NCI-H1105 treated with DMSO at 0.1 percent for 48 hours (cell line): Measurements from ENCODE around the gene GRID2IP.
A peak's percentile ranks its signal among the peaks of the same experiment; 100 is the strongest.

ENCODE experiments used
- DNase-seq: peaks from one replicate; lab custom pipeline; 2025; lab: John Stamatoyannopoulos, UW

Gene GRID2IP

GRCh38 chr7:6562106-6562505 lies 10.8 kb upstream of the GRID2IP start:
- no peak for DNase-seq

- DNase-seq, result no peak
These were observed 8.6 kb upstream of the GRID2IP start for GRCh38 chr7:6559896-6560295.

- peak; percentile 23 for DNase-seq
These were observed 7.6 kb upstream of the GRID2IP start for GRCh38 chr7:6558837-6559236.

- no peak for DNase-seq
These were observed 4.9 kb upstream of the GRID2IP start for GRCh38 chr7:6556196-6556595.

GRCh38 chr7:6554848-6555247 lies 3.6 kb upstream of the GRID2IP start:
- DNase-seq, result no peak

DNA sequence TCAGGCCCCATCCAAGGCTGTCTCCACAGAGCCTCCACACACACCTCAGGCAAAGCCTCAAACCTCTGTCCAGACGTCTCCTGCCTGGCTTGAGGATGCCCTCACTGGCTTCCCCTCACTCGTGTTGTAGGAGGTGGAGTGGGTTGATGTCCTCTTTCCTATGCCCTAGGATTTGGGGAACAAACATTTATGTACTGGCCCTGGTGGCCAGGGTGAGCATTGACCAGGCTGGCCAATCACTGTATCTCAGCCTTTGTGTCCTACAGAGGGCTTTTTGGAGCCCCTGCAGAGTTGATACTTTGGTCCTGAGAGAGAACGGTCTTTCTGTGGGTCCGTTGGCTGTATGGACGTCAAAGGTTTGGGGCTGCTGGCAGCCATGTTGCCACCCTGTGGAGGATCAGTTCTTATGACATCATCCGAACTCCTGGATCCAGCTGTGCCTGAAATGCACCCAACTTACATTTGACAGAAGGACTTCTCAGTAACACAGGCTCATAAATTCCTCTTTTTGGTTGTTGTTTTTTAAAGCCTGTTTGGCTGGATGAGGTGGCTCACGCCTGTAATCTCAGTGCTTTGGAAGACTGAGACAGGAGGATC lies 2.3 kb upstream of the GRID2IP start:
- no peak for DNase-seq

GRCh38 chr7:6547400-6547799 lies 3.9 kb downstream of the GRID2IP start:
- no peak for DNase-seq

DNA sequence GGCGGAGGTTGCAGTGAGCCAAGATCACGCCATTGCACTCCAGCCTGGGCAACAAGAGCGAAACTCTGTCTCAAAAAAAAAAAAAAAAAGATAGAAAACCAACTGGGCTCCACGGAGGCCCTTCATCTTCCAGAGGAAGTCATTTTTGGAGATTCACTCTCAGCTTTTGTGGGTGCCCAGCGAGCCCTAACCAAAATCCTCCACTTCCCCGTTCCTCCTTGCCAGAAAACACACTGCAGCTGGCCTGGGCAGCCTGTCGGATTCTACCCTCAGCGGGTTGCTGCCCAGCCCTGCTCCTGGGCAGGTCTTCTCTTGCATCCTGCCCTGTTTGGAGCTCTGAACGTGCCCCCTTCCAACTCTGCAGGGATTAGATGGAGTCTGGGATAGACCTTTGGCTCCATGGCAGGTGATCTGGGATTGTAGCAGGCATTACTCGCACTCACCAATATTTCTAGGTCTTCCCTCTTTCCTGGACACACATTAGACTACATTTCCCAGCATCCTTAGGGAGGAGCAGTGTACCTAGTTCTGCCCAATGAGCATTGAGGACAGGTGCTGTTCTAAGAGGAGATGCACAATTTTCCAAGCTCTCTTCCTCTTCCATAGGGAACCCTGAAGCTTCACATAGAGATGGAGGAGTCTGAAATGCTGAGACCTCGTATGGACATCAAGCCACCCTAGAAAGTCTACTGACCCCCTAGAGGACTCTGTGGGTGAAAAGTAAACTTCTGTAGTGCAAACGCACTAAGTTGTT lies 4.6 kb downstream of the GRID2IP start:
- no peak for DNase-seq

DNA sequence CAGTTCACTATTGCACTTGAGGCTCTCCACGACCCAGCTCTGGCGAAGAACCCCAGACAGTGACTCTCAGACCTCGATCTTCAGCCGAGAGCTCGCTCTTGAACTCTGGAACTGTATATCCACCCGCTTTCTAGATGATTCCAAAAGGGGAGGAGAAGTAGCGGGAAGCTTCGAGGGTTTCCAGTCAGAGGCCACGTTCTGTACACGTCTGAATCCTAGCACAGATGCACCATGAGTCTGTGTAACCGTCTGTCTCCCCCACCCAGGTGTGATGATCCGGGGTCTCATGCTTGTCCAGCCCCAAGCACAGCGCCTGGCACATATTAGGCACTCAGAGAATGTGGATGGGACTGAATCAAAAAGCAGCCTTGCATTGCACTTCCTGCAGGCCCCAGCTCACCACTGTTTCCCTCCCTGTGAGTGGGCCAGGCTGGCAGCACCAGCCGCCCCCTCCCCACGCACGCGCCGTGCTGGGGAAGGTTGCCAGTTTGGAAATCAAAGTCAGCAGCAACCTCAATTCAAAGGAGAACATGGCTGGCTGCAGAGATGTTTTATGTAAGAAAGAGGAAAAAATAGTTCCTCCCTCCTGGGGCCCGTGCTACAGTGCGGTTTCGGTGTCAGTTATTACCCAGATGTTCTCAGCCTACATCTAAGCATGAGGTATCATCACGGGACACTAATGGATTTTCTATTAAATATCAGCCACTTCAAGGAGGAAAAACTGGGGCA lies 5.7 kb downstream of the GRID2IP start:
- no peak for DNase-seq

DNA sequence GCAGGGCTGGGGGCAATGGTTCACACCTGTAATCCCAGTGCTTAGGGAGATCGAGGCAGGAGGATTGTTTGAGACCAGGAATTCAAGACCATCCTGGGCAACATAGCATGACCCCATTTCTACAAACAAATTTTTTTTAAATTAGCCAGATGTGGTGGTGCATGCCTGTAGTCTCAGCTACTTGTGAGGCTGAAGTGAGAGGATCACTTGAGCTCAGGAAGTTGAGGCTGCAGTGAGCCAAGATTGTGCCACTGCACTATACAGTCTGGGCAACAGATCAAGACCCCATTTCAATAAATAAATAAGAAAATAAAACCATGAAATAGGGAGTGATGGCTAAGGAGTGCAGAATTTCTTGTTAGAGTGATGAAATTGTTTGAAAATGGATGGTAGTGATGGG lies 8.9 kb downstream of the GRID2IP start:
- DNase-seq, result no peak

- DNase-seq, result peak; percentile 59
These were observed 14.7 kb downstream of the GRID2IP start for GRCh38 chr7:6536262-6537260.

DNA sequence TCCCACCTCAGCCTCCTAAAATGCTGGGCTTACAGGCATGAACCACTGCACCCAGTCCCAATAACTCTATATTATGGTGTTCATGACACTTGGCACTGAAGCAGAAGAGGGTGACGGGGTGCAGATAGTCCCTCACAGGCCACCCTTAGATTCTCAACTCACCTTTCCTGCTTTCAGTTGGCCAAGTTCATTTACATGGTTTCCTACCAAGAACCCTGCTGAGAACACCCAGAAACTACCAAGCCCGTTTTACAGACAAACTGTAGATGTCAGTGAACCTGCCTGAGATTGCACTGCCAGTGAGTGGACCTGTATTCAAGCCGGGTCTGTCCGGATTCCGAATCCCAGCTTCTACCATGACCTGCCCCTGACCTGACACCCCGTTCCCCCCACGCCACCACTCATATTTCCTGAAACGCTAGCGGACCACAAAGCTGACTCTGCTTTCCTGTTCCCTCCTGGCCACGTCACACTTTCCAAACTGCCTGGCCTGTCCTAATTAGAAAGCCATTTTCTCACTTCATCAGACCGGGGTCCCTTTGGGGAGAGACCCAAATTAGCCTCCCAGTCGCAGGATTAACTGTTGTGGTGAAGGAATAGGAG lies 17.3 kb downstream of the GRID2IP start:
- no peak for DNase-seq

GRCh38 chr7:6532516-6532915 lies 18.7 kb downstream of the GRID2IP start:
- DNase-seq, result no peak

DNA sequence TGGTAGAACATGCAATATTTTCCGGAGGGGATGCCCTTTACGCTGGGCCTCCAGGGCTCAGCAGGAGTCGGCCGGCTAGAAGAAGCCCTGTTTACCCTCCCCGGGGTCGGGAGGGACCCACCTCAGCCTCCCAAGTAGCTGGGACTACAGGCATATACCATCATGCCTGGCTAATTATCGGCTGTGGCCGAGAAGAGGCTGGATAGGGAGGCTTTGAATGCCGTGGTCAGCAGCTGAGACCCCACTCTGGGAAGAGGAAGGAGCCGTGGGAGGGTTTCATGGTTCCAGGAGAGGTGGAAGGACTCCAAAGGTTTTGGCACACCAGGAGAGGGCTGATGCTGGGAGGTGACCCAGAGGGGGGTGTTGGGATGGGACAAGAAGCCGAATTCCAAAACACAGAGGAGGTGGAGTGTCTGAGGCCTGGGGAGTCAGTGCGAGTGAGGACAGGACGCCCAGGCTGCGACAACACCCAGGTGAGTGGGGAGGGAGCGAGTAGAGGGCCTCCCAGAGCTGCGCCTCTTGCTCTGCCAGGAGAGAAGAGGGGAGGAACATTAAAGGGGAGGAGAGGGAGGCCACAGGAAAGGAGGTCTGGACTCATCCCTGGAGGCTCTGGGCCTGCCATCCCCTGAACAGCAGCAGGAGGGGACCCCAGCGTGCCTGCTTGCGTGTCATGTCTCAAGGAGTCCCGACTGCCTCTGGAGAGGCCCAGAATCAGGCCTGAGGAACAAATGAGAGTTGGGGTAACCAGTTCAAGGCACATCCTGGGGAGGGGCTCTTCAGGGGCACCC lies 19.6 kb downstream of the GRID2IP start:
- no peak for DNase-seq

GRCh38 chr7:6530626-6531491 lies 20.4 kb downstream of the GRID2IP start:
- DNase-seq, result peak; percentile 17

- DNase-seq, result no peak
These were observed 21.6 kb downstream of the GRID2IP start for GRCh38 chr7:6529643-6530042.

DNA sequence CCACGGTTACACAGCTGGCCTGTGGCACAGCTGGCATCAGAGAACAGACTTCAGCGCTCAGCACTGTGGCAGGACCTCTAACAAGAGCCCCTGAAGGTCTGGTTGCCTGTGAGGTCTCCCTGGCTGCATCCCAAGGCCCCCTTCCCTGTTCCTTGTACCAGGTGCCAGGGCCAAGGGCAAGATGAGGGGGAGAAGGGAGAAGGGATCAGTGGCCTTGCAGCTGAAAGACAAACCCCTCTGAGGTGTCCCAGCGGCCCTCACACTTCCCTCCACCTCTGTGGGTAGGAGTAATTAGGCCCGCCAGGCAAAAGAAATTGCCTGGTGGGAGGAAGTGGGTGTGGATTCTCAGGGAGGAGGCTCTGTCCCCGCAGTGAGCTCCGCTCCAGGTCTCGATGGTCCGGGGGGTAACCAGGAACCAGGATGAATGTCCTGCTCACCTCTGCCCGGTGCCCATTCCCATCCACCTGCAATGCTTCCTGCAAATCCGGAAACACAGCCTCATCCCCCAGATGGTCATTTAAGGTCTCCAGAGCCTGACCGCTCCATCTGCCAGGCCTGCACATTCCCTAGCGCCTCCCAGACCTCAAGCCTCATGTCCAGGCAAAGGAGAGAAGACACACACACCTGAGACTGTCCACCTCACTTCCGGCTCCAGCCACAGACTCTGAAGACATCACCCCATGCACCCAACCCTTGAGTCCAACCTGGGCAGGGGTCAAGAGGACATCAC lies 22.7 kb downstream of the GRID2IP start:
- no peak for DNase-seq

DNA sequence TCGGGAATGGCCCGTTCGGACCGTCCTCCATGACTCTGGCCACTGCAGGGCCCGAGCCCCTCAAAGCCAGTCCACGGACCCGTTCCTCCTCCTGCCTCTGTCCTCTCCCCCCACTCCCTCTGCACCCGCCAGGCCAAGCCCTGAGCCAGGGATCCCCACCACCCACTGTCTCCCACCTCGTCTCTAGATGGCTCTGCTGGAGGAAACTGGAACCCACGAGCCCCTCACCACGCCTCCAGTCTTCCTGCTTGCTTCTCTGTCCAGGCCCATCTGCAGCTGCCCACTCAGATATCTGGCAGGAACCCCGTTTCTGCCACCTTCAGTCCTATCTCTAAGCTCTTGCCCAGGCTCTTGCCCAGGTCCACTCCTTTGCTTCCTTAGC lies 24.3 kb downstream of the GRID2IP start:
- DNase-seq, result no peak
